Activated naive CD8-positive, alpha-beta T cell treated with anti-CD3 and anti-CD28 coated beads, Interleukin-2, amount 50 U/mL, for 16 hours (primary cell): ENCODE results near the gene ZNF200.
"Not testable (repeated sequence)": the region's sequence is repeated elsewhere in the genome, so short reads cannot be mapped to it uniquely, and the experiment has no call there.

ENCODE experiments used
- DNase-seq: peaks from one replicate; pipeline ENCODE4 v3.0.0-alpha.2; 2020; ENCODE audit warnings: low read depth, low spot score

ZNF200 gene

DNA sequence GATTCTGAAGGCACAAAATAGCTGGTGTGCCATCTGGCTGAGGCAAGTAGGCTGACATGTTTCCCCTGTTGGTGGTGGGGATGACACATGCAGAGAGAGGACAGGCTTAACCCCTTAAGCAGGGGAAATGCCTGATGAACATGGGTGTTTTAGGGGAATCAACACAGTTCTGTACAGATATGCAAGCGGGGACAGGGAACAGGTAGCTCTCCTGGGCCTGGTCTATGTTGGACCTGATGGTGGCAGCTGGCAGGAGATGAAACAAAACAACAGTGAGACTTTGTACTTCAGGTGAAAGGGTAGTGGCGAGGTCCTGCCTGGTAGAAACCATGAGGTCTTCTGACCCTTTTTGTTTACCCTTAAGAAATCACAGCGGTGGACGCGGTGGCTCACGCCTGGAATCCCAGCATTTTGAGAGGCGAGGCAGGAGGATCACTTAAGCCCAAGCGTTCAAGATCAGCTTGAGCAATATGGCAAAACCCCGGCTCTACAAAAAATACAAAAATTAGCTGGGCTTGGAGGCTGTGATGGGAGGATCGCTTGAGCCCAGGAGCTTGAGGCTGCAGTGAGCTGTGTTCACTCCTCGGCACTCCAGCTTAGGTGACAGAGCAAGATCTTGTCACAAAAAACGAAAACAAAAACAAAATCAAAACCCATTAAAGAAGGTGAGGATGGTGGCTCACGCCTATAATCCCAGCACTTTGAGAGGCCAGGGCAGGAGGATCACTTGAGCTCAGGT, 36.5 kb downstream of the ZNF200 start:
- no peak for DNase-seq

DNA sequence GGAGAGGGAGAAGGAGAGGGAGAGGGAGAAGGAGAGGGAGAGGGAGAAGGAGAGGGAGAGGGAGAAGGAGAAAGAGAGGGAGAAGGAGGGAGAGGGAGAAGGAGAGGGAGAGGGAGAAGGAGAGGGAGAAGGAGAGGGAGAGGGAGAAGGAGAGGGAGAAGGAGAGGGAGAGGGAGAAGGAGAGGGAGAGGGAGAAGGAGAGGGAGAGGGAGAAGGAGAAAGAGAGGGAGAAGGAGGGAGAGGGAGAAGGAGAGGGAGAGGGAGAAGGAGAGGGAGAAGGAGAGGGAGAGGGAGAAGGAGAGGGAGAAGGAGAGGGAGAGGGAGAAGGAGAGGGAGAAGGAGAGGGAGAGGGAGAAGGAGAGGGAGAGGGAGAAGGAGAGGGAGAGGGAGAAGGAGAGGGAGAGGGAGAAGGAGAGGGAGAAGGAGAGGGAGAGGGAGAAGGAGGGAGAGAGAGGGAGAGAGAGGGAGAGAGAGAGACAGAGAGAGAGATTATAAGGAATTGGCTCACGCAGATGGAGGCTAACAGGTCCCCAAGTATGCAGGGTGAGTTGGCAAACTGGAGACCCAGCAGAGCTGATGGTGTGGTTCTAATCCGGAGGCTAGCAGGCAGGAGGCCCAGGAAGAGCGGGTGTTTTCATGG, 37.1 kb downstream of the ZNF200 start:
- not testable (repeated sequence) for DNase-seq

DNA sequence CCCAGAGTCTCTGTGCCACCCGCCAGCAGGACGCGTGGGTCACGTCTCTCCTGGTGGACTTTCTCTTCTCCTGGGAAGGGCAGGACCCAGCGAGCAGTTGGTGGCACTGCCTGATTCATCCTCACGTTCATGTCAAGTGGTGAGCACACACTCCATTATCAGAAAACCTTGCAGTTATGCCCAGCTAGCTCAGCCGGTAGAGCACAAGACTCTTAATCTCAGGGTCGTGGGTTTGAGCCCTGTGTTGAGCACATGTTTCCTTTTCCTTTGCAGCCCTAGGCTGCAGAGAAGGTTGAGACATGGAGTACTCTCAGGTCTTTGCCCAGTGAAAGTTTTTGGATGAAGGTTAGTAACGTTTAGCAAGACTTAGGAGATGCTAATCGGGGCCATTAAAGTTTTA, 39.0 kb downstream of the ZNF200 start:
- no peak for DNase-seq

DNA sequence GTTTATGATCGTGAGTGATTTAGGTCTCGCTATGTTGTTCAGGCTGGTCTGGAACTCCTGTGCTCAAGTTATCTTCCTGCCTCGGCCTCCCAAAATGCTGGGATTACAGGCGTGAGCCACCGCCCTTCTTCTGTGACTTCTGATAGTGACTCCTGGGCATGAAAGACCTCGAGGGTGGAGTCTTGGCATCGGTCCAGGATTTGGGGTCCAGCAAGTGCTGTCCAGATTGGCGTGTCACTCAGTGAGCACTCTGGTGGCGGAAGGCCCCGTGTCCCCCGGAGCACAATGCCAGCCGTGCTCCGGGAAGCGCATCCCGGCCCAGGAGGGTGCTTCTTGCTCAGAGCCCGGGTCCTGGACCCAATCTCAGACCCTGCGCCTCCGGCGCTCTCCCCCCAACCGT, 40.2 kb downstream of the ZNF200 start:
- DNase-seq, result no peak

DNA sequence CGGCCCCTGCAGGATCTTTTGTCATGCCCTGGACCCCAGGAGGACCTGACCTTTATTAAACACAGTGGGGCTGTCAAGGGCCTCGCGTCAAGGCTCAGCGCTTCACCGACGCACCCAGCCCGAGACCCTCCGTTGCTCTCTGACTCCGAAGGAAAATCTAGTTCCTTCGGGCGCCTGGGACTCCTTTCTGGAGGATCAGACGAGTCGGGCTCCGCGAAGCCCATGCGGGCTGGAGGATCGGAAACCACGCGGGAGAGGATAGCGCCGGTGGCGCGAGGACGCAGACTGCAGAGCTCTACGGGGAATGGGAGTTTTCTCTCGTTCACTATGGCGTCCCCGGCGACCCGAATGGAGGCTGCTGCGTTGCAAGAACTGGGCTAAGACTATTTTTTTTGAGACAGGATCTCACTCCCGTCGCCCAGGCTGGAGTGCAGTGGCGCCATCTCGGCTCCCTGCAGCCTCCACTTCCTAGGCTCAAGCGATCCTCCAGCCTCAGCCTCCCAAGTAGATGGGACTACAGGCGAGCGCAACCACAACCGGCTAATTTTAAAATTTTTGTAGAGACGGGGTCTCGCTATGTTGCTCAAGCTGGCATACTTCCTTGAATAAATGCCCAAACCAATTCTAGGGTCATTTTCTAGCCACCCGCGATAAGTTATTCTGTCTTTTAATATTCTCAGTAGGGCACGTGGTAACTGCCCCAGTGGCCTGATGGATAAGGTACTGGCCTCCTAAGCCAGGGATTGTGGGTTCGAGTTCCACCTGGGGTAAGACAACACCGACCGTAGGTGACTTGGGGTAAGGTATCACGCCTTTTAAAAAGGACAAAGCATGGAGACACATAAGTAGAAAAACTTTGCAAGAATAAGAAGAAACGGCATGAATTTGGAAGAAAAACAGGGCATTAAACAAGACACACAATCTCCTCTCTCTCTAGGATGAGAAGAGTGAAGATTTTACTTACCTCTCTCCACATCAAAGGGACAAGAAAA, 41.4 kb downstream of the ZNF200 start:
- no peak for DNase-seq

DNA sequence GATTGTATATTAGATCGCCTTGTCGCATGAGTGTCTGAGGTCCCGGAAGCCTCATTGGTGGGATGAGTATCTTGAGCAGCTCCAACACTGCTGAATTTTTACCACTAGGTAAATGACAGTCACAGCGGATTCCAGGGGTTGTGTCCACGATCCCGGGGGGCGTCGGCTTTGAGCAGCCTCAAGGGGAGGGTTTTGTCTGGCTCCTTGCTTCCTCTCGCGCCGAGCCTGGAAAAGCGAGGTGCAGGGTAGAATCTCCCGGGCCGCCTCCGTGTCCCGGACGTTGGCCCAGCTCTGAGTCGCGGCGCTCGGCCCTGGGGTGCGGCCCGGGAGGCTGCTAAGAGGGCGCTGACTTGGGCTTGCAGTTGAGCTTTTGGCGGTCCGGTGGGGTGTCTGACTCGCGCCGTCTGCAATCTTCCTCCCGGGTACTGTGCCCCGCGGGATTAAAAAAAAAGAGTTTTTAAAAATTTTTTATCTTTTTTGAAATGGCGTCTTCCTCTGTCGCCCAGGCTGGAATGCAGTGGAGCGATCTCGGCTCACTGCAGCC, 42.4 kb downstream of the ZNF200 start:
- DNase-seq, result no peak

DNA sequence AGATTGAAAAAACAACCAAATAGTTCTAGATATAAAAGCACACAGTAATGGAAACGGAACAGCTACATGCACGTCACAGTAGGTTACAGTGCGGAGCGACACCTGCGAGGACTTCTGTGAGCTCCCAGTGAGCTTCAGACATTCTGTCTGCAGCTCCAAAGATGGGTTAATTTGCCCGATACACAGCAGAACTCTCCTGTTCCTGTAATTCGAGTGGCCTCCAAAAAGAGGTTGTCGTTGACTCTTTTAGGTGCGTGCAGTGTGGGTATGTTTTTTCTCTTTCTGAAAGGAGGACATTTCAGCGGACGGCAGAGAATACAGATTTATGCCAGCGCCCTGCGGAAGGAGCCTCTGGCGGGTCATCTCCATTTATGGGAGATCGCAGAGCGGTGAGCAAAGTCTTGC, 44.0 kb downstream of the ZNF200 start:
- no peak for DNase-seq

DNA sequence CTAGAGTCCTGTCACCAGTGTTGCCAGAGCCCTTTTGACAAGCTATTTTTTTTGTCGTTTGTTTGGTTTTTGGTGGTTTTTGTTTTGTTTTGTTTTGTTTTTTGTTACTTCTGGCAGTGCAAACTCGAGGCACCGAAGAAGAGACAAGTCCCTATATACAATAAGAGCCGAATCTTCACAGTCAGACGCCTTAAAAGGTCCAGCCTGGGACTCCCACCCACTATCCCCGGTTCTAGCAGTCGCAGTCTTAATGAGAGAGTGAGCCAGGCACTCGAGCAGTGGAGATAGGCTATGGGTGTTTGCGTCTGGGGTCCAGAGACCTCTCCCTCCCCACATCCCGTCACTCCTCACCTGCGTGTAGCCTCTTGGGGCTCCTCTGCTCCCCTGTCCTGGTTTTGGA, 45.1 kb downstream of the ZNF200 start:
- DNase-seq, result no peak

DNA sequence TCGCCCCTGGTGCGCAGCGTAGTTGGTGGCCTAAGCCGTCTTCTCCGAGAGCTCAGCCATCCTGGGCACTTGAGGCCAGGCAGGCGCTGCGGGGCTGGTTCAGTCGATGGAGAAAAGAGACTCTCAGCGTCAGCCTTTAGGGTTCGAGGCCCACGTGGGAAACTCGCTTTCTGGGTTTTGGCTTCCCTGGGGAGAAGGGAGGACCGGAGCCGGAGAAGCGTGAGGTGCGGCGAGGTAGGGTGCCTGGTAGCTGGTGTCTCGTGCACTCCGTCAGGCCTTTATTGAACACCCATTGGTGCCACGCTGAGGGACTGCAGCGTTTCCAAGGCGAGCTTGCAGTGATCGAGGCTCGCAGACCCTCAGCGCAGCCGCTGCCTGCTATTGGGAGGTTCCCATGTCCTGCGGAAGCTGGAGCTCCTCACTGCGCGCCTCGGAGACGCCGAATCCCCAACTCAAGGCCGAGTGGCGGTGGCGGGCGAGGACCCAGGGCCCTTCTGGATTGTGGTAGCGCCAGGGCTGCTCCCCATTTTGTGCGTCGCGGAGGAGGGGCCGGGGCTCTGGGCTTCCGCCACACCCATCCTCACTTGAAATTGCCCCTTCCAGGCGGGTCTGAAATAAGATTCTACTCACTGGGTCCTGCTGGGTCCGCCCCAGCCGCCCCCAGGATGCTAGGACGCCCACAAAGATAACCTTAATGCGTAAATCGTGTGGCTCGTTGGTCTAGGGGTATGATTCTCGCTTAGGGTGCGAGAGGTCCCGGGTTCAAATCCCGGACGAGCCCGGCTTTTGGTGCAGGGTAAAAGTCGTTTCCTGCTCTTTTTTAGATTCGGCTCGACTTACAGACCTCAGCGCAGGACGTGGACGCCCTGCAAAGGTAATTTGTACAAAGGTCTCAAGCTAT, 45.8 kb downstream of the ZNF200 start:
- no peak for DNase-seq

DNA sequence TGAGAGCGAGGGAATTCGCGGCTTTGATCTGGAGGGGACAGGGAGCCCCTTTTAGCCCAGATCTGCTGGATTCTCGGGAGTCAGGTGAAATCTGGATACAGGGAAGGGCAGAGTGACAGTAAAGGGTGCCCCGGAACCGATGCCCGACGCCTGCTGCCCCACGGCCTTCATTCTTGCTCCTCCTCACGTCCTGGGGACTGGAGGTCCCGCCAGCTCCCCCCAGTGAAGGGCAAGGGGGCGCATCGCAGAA, 46.4 kb downstream of the ZNF200 start:
- no peak for DNase-seq

DNA sequence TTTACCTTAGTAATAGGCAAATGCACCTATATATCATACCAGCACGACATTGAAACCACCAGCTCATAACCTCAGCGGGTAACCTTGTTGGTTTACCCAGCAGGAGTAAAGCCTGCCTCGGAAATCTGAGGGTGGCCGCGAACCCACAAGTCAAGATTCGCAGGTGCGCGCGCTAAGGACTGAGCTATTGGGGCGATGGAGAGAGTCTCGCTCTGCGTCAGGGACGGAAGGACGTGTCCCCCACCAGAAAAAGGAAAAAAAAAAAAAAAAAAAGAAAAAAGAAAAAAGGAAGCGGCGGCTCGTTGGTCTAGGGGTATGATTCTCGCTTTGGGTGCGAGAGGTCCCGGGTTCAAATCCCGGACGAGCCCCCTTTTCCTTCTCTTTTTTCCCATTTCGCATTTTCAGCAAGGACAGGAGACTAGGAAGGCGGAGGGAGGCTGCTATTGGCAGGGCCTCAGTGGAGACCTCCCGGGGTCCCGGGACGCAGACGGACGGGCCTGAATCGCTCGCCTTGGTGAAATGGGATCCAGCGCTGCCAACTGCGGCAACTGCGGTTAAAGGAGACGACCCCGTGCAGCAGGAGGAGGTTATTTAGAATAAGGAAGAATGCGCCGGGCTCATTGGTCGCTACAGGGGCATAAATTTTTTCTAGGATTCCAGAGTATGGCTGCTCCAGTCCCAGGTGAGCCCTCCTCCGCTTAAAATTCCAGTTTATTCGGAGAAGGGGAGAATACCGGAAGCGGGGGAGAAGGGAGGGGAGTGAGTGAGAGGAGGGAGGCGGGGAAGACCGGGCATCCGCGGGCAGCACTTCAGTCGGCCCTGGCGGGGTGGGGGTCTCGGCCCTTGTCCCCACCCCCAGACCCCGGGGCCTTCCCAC, 46.9 kb downstream of the ZNF200 start, which contains the start of gene OR1F1:
OR1F1 (plus strand) TSS at position 407 of the 877 bp plus-strand sequence.
- DNase-seq, result peak; percentile 36

DNA sequence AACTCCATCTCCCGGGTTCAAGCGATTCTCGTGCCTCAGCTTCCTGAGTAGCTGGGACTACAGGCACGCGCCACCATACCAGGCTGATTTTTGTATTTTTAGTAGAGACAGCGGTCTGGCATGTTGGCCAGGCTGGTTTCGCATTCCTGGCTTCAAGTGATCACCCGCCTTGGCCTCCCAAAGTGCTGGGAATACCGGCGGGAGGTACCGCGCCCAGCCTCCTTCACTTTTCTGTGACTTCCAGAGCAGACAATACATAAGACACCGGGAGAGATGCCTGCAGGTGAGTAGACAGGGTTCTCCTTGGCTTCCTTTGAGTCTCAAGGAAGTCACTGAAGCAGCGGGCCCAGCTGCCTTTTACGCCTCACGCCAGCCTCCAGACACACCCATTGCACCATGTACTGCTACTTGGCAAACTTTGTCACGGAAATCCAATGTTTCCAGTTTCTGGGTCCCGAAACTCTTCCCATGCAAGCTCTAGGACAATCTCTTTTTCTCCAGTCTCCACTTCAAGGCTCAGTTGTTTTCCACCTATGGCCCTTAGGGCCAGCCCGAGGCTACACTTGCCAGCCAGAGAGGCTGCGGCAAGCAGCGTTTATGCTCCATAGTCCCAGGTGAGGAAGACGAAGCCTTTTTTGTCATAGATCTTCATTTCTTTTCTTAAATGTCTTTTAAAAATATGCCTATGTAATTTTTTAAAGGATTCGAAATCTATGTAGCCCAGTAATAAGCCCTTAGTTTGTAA, 47.8 kb downstream of the ZNF200 start:
- no peak for DNase-seq

DNA sequence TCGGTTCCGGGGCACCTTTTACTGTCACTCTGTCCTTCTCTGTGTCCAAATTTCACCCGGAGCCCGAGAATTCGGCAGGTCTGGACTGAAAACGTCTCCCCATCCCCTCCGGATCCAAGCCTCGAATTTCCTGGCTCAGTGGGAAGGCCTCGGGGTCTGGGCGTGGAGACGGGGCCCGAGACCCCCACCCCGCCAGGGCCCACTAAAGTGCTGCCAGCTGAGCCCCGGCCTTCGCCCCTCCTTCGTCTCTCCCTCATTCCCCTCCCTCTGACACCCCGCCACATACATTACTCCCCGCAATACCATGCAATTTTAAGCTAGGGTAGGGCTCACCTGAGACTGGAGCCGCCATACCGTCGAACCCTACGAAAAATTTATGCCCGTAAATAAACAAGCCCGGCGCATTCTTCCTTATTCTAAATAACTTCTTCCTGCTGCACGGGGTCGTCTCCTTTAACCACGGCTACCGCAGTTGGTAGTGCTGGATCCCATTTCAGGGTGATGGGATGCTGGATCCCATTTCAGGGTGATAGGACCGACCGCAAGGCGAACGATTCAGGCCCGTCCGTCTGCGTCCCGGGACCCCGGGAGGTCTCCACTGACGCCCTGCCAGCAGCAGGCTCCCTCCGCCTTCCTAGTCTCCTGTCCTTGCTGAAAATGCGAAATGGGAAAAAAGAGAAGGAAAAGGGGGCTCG, 51.4 kb downstream of the ZNF200 start:
- DNase-seq, result no peak

DNA sequence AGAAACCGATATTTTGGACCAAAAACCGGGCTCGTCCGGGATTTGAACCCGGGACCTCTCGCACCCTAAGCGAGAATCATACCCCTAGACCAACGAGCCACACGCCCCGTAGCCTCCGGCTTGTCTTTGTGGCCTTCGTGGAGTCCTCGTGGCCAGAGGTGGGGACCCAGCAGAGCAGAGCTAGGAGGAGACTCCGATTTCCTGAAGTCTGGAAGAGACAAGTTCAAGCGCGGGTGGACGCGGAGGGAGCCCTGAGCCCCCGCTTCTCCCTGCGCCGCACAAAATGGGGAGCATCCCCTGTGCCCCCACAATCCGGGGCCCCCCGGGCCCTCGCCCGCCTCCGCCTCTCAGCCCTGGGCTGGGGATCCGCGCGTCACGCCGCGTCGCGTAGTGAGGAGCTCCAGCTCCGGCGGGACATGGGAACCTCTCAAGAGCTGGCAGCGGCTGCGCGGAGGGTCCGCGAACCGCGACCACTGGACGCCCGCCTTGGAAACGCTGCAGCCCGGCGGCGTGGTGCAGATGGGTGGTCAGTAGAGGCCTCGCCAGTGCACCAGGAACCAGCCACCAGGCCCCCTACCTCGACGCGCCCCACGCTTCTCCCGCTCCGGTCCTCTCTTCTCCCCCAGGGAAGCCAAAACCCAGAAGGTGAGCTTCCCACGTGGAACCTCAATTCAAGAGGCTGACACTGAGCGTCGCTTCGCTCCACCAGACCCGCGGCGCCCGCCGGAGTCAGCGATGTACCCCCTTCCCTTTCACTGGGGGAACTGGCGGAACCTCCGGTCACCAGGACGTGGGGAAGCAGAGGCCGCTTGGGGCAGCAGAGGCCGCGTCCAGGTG, 52.1 kb downstream of the ZNF200 start:
- no peak for DNase-seq

DNA sequence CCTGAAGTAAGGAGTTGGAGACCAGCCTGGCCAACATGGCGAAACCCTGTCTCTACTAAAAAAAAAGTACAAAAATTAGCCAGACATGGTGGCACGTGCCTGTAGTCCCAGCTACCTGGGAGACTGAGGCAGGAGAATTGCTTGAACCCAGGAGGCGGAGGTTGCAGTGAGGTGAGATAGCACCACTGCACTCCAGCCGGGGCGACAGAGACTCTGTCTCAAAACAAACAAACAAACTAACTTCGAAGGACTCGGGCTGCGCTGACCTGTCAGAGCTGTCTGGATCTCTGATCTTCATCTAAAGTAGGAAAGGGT, 52.7 kb downstream of the ZNF200 start:
- not testable (repeated sequence) for DNase-seq

DNA sequence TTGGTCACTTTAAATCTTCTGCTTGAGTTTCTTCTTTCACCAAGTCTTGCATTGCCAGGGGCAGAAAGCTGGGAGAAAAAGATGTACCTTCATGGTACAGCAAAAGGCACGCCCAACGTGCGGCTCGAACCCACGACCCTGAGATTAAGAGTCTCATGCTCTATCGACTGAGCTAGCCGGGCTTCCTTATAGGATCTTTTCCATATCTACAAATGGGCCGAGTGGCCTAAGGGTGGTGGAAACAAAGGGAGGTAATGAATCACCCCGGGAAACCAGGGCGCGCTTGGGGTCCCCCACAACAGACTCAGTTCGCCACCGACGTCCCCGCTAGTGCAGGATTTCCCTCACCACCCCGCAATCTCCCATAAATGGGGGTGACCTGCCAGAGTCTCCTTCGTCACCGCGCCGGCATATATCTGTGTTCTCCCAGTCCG, 54.5 kb downstream of the ZNF200 start:
- DNase-seq, result no peak

DNA sequence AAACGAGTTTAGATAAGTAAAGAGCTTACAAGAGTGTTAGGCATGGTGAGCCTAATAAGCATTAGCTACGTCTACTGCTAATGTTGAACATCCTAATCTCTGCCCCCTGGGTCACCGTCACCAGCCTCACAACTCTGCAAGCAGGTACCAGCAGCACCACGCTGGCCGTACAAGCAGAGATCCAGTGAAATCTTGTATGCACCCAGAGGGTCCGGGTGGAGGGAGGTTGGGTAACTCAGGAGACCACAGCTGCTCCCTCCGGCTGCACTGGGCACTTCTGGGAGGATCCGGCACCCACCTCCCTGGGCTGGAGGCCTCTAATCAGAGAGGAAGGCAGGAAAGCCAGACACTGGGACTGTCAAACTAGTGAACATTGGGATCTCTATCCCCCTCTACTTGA, 55.3 kb downstream of the ZNF200 start:
- DNase-seq, result no peak
